Kidney epithelial cell (primary cell): ENCODE results near the gene PRR19. TPM values are rescaled to one million over a fixed set of nuclear protein-coding genes. Genes with fewer than 3 reads are reported as not detected.

ENCODE experiments used
- DNase-seq: peaks from one replicate; pipeline ENCODE4 v3.0.0-alpha.2; 2010; ENCODE audit warnings: low read depth
- H3K27me3 ChIP-seq: 2 replicates; pipeline ENCODE4 v1.6.0; 2011; ENCODE audit warnings: low read length; ENCODE audit not compliant: control insufficient read depth, insufficient read depth
- H3K36me3 ChIP-seq: 2 replicates; pipeline ENCODE4 v1.5.1; 2011; ENCODE audit warnings: low read length; ENCODE audit not compliant: control insufficient read depth, insufficient read depth
- H3K4me3 ChIP-seq: 2 replicates; pipeline ENCODE4 v1.5.1; 2011; ENCODE audit warnings: low read depth, mild to moderate bottlenecking, control low read depth, low read length
- CTCF ChIP-seq: IDR thresholded peaks from 2 replicates; pipeline ENCODE4 v1.5.1; 2011; ENCODE audit warnings: mild to moderate bottlenecking, moderate library complexity, low read length, control low read depth, inconsistent platforms; ENCODE audit not compliant: insufficient read depth, poor library complexity, severe bottlenecking
- total RNA-seq: library from RNA; depleted of rRNA; stranded (reverse); fragments of >200 nt; gene quantifications from 2 replicates; pipeline ENCODE4 v1.2.3, GENCODE V29; 2015

Gene PRR19
- total RNA-seq, 1 donor from 2014 or later, result 0.92 TPM

GRCh38 chr19:42290523-42291434 is 11.2 kb upstream of the PRR19 start:
- H3K36me3 ChIP-seq, result peaks cover 18% of the 10 kb centered on the region
- no peak for DNase-seq

GRCh38 chr19:42291435-42291810 is 10.5 kb upstream of the PRR19 start:
- Histone ChIP-seq H3K36me3 (peaks cover 18% of the 10 kb centered on the region), H3K4me3 (no peak overlapping the region), H3K27me3 (no peaks in the 10 kb centered on the region)
- DNase-seq, result no peak
- TF ChIP-seq CTCF, result no peak

More at GRCh38 chr19:42290523-42291434, 11.2 kb upstream of the PRR19 start:
- peak; percentile 78 for TF ChIP-seq CTCF
- Histone ChIP-seq H3K27me3 (no peaks in the 10 kb centered on the region), H3K4me3 (no peak overlapping the region)

GRCh38 chr19:42292042-42292960 is 9.6 kb upstream of the PRR19 start:
- no peak for DNase-seq
- TF ChIP-seq CTCF, result no peak
- Histone ChIP-seq H3K4me3 (no peak overlapping the region), H3K36me3 (peaks cover 17% of the 10 kb centered on the region), H3K27me3 (no peaks in the 10 kb centered on the region)

GRCh38 chr19:42292963-42293362 is 9.0 kb upstream of the PRR19 start:
- Histone ChIP-seq H3K4me3 (no peak overlapping the region), H3K27me3 (no peaks in the 10 kb centered on the region), H3K36me3 (peaks cover 17% of the 10 kb centered on the region)
- no peak for TF ChIP-seq CTCF
- no peak for DNase-seq

- no peak overlapping the region for H3K4me3 ChIP-seq
- no peaks in the 10 kb centered on the region for H3K27me3 ChIP-seq
- no peak for DNase-seq
- peak; percentile 22 for TF ChIP-seq CTCF
- peaks cover 17% of the 10 kb centered on the region for H3K36me3 ChIP-seq
These were observed 8.4 kb upstream of the PRR19 start for GRCh38 chr19:42293540-42293939.
